HL-60/S4 treated with phorbol 12-myristate 13-acetate at 8.2 ng/mL for 4 days and 3 days (cell line): ENCODE data around the gene GH2.

Source experiments
- in situ Hi-C: fragments of 300-500 bp; cut with MboI; formaldehyde crosslinking; loops from 2 replicates; pipeline ENCODE4 v1.15.0; 2022; ENCODE audit warnings: low sequenced_read_pairs

Gene GH2

GRCh38 chr17:63881935-63882601 is at the start of gene GH2:
Gene GH2, minus strand, starts transcription at chr17:63881944. Its CDS starts 143 bp downstream, at chr17:63881801.
- in situ Hi-C loops, result no loop called here

GRCh38 chr17:63930951-63931575 is 49.3 kb upstream of the GH2 start:
- in situ Hi-C loops, result no loop called here

- in situ Hi-C loops, result loop anchor here (10.0 kb wide), 1 partner anchor 205 kb away; the partner anchor contains the start of gene ERN1
These were observed 48.4 kb upstream of the GH2 start for GRCh38 chr17:63929860-63930766.

- in situ Hi-C loops, result loop anchor here (10.0 kb wide), 1 partner anchor 206 kb away; the partner anchor contains the start of gene ERN1
These were observed 47.4 kb upstream of the GH2 start for GRCh38 chr17:63928966-63929695.

GRCh38 chr17:63928172-63928666 is 46.5 kb upstream of the GH2 start:
- in situ Hi-C loops, result loop anchor here (10.0 kb wide), 1 partner anchor 207 kb away; the partner anchor contains the start of gene ERN1

- in situ Hi-C loops, result loop anchor here (10.0 kb wide), 1 partner anchor 207 kb away; the partner anchor contains the start of gene ERN1
These were observed 45.9 kb upstream of the GH2 start for GRCh38 chr17:63927464-63928171.

- in situ Hi-C loops, result loop anchor here (10.0 kb wide), 1 partner anchor 209 kb away; the partner anchor contains the start of gene ERN1
These were observed 44.4 kb upstream of the GH2 start for GRCh38 chr17:63926164-63926563.

GRCh38 chr17:63925615-63926014 is 43.9 kb upstream of the GH2 start:
- in situ Hi-C loops, result loop anchor here (10.0 kb wide), 1 partner anchor 209 kb away; the partner anchor contains the start of gene ERN1

GRCh38 chr17:63922402-63922801 is 40.7 kb upstream of the GH2 start:
- in situ Hi-C loops, result loop anchor here (10.0 to 25.0 kb wide), 2 partner anchors 212 to 365 kb away; partner anchors contain the start of gene ERN1

GRCh38 chr17:63920779-63921178 is 39.0 kb upstream of the GH2 start:
- in situ Hi-C loops, result loop anchor here (10.0 to 25.0 kb wide), 2 partner anchors 214 to 367 kb away; partner anchors contain the start of gene ERN1

GRCh38 chr17:63920050-63920449 is 38.3 kb upstream of the GH2 start:
- in situ Hi-C loops, result loop anchor here (10.0 to 25.0 kb wide), 2 partner anchors 215 to 367 kb away; partner anchors contain the start of gene ERN1

- in situ Hi-C loops, result loop anchor here (25.0 kb wide), 1 partner anchor 368 kb away; no protein-coding TSS in a partner anchor
These were observed 37.6 kb upstream of the GH2 start for GRCh38 chr17:63919311-63919723.

- in situ Hi-C loops, result loop anchor here (25.0 kb wide), 1 partner anchor 368 kb away; no protein-coding TSS in a partner anchor
These were observed 37.1 kb upstream of the GH2 start, which contains the start of gene GH1 for GRCh38 chr17:63918789-63919305. Gene GH1, minus strand, starts transcription at chr17:63918839. Its CDS starts 63 bp downstream, at chr17:63918776.

- in situ Hi-C loops, result loop anchor here (25.0 kb wide), 1 partner anchor 369 kb away; no protein-coding TSS in a partner anchor
These were observed 36.6 kb upstream of the GH2 start for GRCh38 chr17:63918305-63918704.

GRCh38 chr17:63917646-63918045 is 35.9 kb upstream of the GH2 start:
- in situ Hi-C loops, result loop anchor here (25.0 kb wide), 1 partner anchor 370 kb away; no protein-coding TSS in a partner anchor

GRCh38 chr17:63917206-63917605 is 35.5 kb upstream of the GH2 start:
- in situ Hi-C loops, result loop anchor here (25.0 kb wide), 1 partner anchor 370 kb away; no protein-coding TSS in a partner anchor

- in situ Hi-C loops, result loop anchor here (25.0 kb wide), 1 partner anchor 371 kb away; no protein-coding TSS in a partner anchor
These were observed 34.9 kb upstream of the GH2 start for GRCh38 chr17:63916566-63917185.

- in situ Hi-C loops, result loop anchor here (25.0 kb wide), 1 partner anchor 372 kb away; no protein-coding TSS in a partner anchor
These were observed 34.0 kb upstream of the GH2 start for GRCh38 chr17:63915753-63916152.
